Occipital lobe (tissue), 2 donors: ENCODE measurements around the gene MED12L. TPM values are rescaled to one million over a fixed set of nuclear protein-coding genes. Genes with fewer than 3 reads are reported as not detected.
A peak's percentile ranks its signal among the peaks of the same experiment; 100 is the strongest.
"Not testable (repeated sequence)": the region's sequence is repeated elsewhere in the genome, so short reads cannot be mapped to it uniquely, and the experiment has no call there.

Experiments
- DNase-seq: peaks from one replicate; lab custom pipeline; 2025; lab: John Stamatoyannopoulos, UW
- total RNA-seq: library from RNA; depleted of rRNA; stranded (reverse); fragments of >200 nt; gene quantifications from one replicate; pipeline ENCODE4 v1.2.3, GENCODE V29; 2014

The MED12L gene
- total RNA-seq, 1 donor from 2014 or later, result 6.1 TPM

GRCh38 chr3:151213151-151213550, 127.7 kb downstream of the MED12L start:
- no peak for DNase-seq

GRCh38 chr3:151213881-151214280, 128.4 kb downstream of the MED12L start:
- DNase-seq, result no peak

GRCh38 chr3:151214459-151214858, 129.0 kb downstream of the MED12L start:
- no peak for DNase-seq

- DNase-seq, result no peak
These were observed 131.5 kb downstream of the MED12L start for GRCh38 chr3:151216641-151217607.

GRCh38 chr3:151218136-151218535, 132.7 kb downstream of the MED12L start:
- DNase-seq, result no peak

- DNase-seq, result no peak
These were observed 133.6 kb downstream of the MED12L start for GRCh38 chr3:151219056-151219455.

- no peak for DNase-seq
These were observed 138.9 kb downstream of the MED12L start for GRCh38 chr3:151224268-151224866.

GRCh38 chr3:151225040-151225975, 139.8 kb downstream of the MED12L start:
- DNase-seq, result no peak

GRCh38 chr3:151226088-151226563, 140.7 kb downstream of the MED12L start:
- no peak for DNase-seq

GRCh38 chr3:151226825-151227224, 141.4 kb downstream of the MED12L start:
- no peak for DNase-seq

GRCh38 chr3:151227266-151227806, 141.9 kb downstream of the MED12L start:
- no peak for DNase-seq

- DNase-seq, result peak; percentile 63
These were observed 142.6 kb downstream of the MED12L start for GRCh38 chr3:151227807-151228665.

- no peak for DNase-seq
These were observed 143.2 kb downstream of the MED12L start for GRCh38 chr3:151228666-151229040.

GRCh38 chr3:151230646-151231045, 145.2 kb downstream of the MED12L start:
- DNase-seq, result no peak

- not testable (repeated sequence) for DNase-seq
These were observed 146.9 kb downstream of the MED12L start for GRCh38 chr3:151232403-151232802.

- DNase-seq, result no peak
These were observed 147.5 kb downstream of the MED12L start for GRCh38 chr3:151232991-151233390.

GRCh38 chr3:151234825-151235224, 149.4 kb downstream of the MED12L start:
- DNase-seq, result no peak

- DNase-seq, result no peak
These were observed 150.9 kb downstream of the MED12L start for GRCh38 chr3:151236316-151236715.

- no peak for DNase-seq
These were observed 151.3 kb downstream of the MED12L start for GRCh38 chr3:151236736-151237135.

- not testable (repeated sequence) for DNase-seq
These were observed 156.5 kb downstream of the MED12L start for GRCh38 chr3:151242006-151242405.
